ENCODE data around the gene ZNF324.
"Not testable (repeated sequence)": the region's sequence is repeated elsewhere in the genome, so short reads cannot be mapped to it uniquely, and the experiment has no call there.

Gene ZNF324

GRCh38 chr19:58466760-58467589 lies at the start of gene ZNF324:
Gene ZNF324, plus strand, starts transcription at chr19:58467080. Its CDS starts 2,106 bp downstream, at chr19:58469186.
- in situ Hi-C loops (cut with HindIII; ENCODE audit: low sequenced_read_pairs), result no loop called here

DNA sequence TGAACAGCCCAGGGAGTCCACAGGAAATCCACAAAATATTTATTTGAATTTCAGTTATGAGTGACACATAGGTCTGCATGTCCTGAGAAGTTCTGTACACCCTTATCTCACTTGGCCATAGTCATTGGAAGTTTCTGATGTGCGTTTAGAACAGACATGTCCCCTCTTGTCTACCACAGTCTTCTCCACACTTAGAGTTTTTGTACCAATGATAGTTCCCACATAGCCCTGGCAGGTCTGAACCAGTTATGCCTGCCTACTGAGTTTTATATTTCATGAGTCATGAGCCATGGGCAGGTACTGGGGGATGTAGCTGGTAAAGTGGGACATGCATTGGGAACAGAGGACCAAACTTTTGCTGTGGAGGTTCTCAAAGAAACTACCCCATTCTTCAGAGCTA lies 38.3 kb upstream of the ZNF324 start:
- in situ Hi-C loops (cut with HindIII; ENCODE audit: low sequenced_read_pairs), result no loop called here

DNA sequence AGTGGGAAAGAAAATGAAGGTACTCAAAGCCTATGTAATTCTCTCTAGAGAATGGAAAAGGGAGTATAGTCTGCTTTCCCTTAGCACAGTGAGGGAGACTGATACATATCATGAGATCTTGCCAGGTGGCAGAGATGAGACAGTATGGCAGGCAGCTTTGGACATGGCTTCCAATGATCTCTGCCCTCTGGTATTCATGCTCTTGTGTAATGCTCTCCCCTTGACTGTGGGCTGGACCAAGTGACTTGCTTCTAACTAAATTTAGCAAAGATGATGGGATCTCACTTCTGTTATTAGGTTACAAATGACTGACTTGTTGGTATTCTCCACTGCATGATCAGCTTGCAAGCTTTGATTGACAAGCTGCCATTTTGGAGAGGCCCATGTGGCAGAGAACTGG lies 37.1 kb upstream of the ZNF324 start:
- in situ Hi-C loops (cut with HindIII; ENCODE audit: low sequenced_read_pairs), result no loop called here

DNA sequence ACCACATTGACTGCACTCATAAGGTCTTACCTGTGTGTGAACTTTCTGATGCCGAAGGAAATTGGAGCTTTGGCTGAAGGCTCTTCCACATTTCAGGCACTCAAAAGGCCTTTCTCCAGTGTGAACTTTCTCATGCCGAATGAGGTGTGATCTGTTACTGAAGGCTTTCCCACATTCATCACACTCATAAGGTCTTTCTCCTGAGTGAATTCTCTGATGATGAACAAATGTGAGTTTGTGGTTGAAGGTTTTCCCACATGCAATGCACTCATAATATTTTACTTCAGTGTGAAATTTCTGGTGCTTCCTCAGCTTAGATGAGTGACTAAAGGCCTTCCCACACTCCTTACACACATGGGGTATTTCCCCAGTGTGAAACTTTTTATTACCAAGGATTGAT lies 32.7 kb upstream of the ZNF324 start:
- in situ Hi-C loops (cut with HindIII; ENCODE audit: low sequenced_read_pairs), result no loop called here

- in situ Hi-C loops (cut with HindIII; ENCODE audit: low sequenced_read_pairs), result no loop called here
These were observed 27.0 kb upstream of the ZNF324 start, which contains the start of gene ZNF132 for GRCh38 chr19:58439576-58440554. Gene ZNF132, minus strand, starts transcription at chr19:58440153. Its CDS starts 332 bp downstream, at chr19:58439821.

DNA sequence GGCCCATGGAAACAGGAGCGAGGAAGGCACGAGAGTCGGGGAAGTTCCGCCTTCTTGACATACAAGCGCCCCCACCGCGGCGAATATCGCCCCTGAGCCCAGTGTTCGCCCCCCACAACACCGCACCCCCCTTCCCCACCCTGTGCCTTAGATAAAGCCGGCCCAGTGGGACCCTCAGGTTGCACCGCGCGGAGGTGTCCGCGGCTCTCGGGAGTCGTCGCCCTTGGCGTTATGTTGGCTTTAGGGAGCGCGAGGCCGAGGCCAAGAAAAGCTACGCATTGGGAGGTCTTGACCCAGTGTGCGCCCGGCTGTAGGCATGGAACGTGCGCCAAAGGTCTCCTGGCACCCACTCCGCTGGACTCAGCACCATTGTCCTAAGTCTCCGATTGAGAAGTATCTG lies 26.3 kb upstream of the ZNF324 start:
- in situ Hi-C loops (cut with HindIII; ENCODE audit: low sequenced_read_pairs), result no loop called here

- in situ Hi-C loops (cut with HindIII; ENCODE audit: low sequenced_read_pairs), result not testable (repeated sequence)
These were observed 23.9 kb upstream of the ZNF324 start for GRCh38 chr19:58442986-58443385.

GRCh38 chr19:58448860-58449259 lies 18.0 kb upstream of the ZNF324 start:
- in situ Hi-C loops (cut with HindIII; ENCODE audit: low sequenced_read_pairs), result not testable (repeated sequence)

- in situ Hi-C loops (cut with HindIII; ENCODE audit: low sequenced_read_pairs), result not testable (repeated sequence)
These were observed 16.9 kb upstream of the ZNF324 start for GRCh38 chr19:58449980-58450379.

GRCh38 chr19:58450856-58451357 lies 16.0 kb upstream of the ZNF324 start:
- in situ Hi-C loops (cut with HindIII; ENCODE audit: low sequenced_read_pairs), result no loop called here

DNA sequence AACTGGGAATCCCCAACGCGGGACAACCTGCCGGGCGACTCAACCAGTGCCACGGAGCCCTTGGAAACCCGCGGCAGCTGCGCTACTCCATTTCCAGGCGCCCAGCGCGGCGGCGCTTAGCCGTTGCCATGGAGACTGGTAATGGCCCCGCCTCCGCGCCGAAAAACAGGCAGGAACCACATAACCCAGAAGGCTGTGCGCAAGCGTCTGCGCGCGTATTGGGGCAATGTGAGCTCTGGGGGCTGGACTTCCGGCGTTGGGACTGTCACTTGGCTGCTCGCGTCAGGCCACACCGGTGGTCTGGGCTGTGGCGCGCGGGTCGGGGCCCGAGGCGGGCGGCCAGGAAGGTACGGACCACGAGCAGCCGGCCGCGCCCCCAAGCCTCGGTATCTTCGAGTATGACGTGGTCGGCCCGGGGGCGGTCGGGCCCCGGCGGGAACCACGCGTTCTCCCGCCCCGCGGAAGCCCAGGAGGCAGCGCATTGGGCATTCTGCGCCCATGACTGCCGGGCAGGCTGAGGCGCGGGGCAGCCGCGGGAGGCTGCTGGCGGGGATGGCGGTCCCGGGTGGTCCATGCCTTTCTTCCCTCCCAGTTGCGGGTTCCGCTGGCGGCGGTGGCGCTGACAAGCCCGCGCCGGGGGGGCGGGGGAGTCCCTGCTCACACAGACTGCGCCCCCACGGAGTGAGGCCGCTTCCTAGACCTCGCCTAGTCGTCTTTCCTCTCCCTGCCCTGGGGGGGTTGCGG lies 15.3 kb upstream of the ZNF324 start, which contains the start of gene ZNF324B:
Gene ZNF324B, plus strand, starts transcription at position 265 of the 744 bp plus-strand sequence. CDS start 2,080 bp downstream, outside the sequence.
- in situ Hi-C loops (cut with HindIII; ENCODE audit: low sequenced_read_pairs), result no loop called here

DNA sequence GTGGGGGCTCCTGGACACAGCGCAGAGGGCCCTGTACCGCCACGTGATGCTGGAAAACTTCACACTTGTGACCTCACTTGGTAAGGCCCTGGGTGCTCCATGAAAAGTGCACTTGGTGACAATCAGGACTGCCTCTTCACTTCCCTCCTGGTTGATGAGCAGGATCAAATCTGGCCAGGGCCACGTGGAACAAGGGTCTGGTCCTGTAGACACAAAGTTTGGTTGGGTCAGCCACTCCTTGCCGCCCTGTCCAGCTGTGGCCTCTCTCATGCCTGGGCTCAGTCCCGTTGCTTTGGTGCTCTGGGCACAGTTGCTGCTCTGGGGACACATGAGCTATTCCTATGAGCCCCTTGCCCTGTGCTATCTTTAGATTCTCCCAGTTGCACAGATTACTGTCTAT lies 13.1 kb upstream of the ZNF324 start:
- in situ Hi-C loops (cut with HindIII; ENCODE audit: low sequenced_read_pairs), result no loop called here

DNA sequence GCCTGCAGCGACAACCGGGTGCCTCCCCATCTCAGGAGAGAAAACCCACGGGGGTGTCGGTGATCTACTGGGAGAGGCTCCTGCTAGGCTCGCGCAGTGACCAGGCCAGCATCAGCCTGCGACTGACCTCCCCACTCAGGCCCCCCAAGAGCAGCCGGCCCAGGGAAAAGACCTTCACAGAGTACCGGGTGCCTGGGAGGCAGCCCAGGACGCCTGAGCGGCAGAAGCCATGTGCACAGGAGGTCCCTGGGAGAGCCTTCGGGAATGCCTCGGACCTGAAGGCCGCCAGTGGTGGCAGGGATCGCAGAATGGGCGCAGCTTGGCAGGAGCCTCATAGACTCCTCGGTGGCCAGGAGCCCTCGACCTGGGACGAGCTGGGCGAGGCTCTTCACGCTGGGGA lies 11.6 kb upstream of the ZNF324 start:
- in situ Hi-C loops (cut with HindIII; ENCODE audit: low sequenced_read_pairs), result loop anchor here (5.0 kb wide), 1 partner anchor 73 kb away; the partner anchor contains the start of gene ZNF837

- in situ Hi-C loops (cut with HindIII; ENCODE audit: low sequenced_read_pairs), result loop anchor here (5.0 kb wide), 1 partner anchor 74 kb away; the partner anchor contains the start of gene ZNF837
These were observed 10.8 kb upstream of the ZNF324 start for GRCh38 chr19:58456111-58456510.

DNA sequence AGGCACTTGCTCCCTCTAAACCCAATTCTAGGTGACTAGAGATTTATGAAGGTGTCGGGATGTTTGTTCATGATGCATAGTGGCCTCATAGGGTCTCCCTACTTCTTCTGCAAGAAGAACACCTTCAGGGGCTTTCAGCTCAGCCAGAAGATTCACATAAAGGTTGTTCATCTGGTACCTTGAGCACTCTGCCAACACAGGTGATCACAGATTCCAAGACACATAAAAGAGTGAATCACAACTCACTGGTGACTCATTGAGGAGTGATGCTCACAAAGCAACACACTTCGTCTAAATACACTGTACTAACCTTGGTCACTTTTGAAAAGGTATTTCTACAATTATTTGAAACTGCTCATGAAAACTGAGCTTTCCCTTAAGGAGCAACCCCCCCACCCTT lies 6.8 kb upstream of the ZNF324 start:
- in situ Hi-C loops (cut with HindIII; ENCODE audit: low sequenced_read_pairs), result no loop called here

- in situ Hi-C loops (cut with HindIII; ENCODE audit: low sequenced_read_pairs), result no loop called here
These were observed 656 bp upstream of the ZNF324 start for GRCh38 chr19:58466089-58466759.

GRCh38 chr19:58468216-58468839 lies 1.4 kb downstream of the ZNF324 start:
- in situ Hi-C loops (cut with HindIII; ENCODE audit: low sequenced_read_pairs), result no loop called here

- in situ Hi-C loops (cut with HindIII; ENCODE audit: low sequenced_read_pairs), result no loop called here
These were observed 2.5 kb downstream of the ZNF324 start for GRCh38 chr19:58469241-58470013.

Data from endothelial cell of hepatic sinusoid (primary cell).